CD4-positive, alpha-beta T cell treated with Interleukin-12 subunit alpha and Interleukin-12 subunit beta, for 1 hour (primary cell): ENCODE results near the gene GALNT10.

ENCODE experiments used
- DNase-seq: peaks from one replicate; pipeline ENCODE4 v3.0.0-alpha.2; 2020

Gene GALNT10

DNA sequence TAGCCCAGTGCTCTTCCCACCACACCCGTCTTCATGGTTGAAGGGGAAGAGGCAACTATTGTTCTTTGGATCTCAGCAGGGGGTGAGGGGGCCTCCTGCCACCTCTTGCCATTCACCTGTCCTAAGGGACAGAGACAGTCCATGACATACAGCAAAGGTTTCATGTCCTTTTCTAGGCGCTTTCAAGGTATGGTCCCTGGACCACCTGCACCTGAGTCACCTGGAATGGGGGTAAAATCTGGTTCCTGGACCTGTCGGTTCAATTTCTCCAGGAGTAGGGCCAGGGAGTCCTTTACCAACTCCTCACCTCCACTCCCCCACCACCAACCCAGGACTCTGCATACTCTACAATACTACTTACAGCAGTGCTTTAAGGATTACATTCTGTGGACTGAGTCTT, 221.8 kb downstream of the GALNT10 start:
- no peak for DNase-seq

DNA sequence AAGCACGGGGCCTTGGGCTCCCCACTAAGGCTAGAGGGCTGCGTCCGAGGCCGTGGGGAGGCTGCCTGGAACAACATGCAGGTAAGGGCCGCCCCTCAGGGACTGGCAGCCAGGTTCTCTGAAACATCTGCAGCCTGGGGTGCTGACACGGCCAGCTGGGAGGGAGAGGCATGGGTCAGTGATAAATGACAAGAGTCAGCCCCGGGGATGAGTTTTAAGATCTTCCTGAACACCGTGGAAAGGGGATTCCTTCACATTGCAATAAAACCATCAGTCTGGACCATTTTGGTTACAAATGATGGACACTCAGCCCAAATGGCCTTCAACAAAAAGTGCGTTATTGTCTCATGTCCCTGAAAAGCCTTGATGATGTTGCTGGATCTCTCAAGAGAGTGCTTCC, 222.4 kb downstream of the GALNT10 start:
- no peak for DNase-seq

DNA sequence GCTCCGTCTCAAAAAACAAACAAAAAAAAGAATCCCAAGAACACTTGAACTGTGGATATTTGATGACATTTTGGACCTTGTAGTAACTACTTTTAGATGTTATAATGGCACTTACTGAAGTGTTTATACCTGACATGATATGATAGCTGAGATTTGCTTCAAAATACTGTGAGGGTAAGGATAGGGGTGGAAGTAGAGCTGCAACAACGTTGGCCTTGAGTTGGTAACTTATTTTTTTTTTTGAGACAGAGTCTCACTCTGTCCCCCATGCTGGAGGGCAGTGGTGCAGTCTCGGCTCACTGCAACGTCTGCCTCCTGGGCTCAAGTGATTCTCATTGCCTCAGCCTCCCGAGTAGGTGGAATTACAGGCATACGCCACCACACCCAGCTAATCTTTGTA, 224.6 kb downstream of the GALNT10 start:
- no peak for DNase-seq

DNA sequence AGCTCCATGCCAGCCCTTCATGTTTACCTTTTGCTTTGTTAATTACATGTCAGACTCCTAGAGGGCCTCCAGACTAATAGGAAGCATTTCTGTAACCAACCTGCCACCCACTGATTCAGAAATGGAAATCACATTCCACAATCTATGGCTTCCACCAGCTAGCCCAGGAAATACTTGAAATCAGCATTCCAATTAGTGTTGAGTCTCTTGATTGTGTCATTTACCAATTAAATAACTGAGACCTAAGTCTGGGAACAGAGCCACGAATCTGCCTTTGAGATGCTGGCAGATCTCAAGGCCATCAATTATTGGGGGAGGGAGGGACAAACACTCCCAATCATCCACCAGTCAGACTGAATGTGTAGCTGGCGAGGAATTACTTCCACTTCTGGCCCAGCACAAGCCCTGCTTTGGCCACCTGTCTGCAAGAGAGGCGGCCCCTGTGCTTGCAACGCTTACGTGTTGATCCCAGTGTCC, 227.8 kb downstream of the GALNT10 start:
- DNase-seq: no peak

DNA sequence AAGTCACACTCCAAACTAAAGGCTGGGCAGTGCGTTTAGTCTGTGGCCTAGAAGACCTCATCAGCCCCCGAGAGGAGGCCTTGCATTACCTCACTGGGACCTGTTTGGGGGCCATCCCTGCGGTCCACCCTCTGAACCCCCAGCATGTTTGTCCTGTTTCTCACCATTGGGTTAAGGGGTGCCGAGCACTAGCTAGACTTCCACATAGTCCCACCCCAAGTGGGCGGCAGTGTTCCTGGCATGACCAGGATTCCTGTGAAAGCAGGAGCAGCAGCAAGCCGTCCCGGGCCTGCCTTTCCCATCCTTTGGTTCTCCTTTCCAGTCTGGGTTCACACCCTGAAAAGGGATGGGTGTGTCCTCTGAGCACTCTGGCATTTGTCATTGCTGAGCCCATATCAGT, 228.7 kb downstream of the GALNT10 start:
- no peak for DNase-seq

GRCh38 chr5:154421868-154422267, 231.3 kb downstream of the GALNT10 start:
- no peak for DNase-seq

DNA sequence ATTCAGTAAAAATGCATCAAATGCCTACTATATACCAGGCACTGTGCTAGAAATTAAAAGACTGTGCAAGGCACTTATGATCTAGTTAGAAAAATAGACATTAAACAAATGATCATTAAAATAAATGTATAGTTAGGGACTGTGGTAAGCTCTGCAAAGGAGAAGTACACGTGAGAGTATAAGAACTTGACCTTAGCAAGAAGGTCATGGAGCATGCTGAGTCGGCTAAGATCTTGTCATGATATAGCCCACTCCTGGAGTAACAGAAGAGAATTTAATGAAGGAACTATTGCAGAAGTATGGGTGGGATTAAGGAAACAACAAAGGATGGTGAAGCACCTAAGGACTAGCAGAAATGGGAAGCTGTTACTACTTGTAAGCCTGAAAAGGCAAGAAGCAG, 231.8 kb downstream of the GALNT10 start:
- DNase-seq: no peak

- DNase-seq: no peak
Observed at GRCh38 chr5:154428208-154428607, 237.7 kb downstream of the GALNT10 start.

GRCh38 chr5:154429341-154429740, 238.8 kb downstream of the GALNT10 start:
- no peak for DNase-seq

GRCh38 chr5:154430466-154430865, 239.9 kb downstream of the GALNT10 start:
- DNase-seq: no peak

DNA sequence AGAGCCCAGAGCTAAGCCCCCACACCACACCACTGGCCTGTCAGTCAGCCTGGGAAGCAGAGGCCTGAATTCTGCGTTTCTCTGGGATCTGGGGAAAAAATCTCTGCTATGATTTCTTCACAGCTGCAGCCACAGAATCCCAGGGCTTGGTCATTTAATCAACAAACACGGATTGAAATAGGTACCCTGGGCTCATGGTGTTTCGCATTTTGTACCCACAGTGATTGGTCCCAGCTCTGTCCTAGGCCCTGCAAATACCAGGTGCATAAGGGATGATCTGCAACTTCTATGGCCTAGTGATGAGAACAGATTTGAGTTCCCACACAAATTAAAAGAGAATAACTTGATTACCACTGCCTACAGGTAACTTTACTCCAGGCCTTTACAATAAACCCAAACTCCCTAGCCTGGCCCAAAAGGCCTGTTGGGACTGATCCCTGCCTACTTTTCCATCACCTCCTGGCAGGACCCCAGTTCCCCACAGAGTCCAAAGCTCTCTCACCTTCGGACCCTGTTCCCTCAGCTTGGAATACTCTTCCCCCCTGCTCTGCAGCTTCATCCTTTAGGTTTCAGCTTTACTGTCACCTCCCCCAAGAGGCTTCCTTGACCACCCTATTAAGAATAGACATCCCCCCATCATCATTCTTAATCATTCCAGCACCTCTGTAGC, 240.6 kb downstream of the GALNT10 start:
- DNase-seq: no peak

- DNase-seq: no peak
Observed at GRCh38 chr5:154435226-154435625, 244.7 kb downstream of the GALNT10 start.

GRCh38 chr5:154437281-154437965, 246.9 kb downstream of the GALNT10 start:
- no peak for DNase-seq

- no peak for DNase-seq
Observed at GRCh38 chr5:154440540-154440939, 250.0 kb downstream of the GALNT10 start.

DNA sequence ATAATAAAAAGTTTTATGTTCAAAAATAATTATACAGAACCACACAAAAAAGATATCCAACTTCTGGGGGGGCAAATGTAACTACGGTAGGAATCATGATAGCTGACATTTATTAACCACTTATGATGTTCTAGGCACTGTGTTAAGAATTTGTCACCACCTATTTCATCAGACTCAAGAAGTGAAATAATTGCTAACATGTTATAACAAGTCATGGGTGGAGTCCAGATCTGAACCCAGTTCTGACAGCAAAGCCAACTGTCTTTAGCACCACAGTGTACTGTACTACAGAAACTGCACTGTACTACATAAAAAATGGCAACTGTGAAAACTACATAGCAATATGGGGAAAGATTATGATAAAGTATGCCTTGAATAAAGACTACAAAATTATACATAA, 252.3 kb downstream of the GALNT10 start:
- DNase-seq: no peak

- DNase-seq: no peak
Observed at GRCh38 chr5:154444556-154445421, 254.3 kb downstream of the GALNT10 start.

- peak; percentile 95 for DNase-seq
Observed at GRCh38 chr5:154445422-154446194, 255.1 kb downstream of the GALNT10 start, which contains the start of gene SAP30L. Gene SAP30L (plus strand): TSS chr5:154445997. CDS start chr5:154446605, 608 bp downstream.

DNA sequence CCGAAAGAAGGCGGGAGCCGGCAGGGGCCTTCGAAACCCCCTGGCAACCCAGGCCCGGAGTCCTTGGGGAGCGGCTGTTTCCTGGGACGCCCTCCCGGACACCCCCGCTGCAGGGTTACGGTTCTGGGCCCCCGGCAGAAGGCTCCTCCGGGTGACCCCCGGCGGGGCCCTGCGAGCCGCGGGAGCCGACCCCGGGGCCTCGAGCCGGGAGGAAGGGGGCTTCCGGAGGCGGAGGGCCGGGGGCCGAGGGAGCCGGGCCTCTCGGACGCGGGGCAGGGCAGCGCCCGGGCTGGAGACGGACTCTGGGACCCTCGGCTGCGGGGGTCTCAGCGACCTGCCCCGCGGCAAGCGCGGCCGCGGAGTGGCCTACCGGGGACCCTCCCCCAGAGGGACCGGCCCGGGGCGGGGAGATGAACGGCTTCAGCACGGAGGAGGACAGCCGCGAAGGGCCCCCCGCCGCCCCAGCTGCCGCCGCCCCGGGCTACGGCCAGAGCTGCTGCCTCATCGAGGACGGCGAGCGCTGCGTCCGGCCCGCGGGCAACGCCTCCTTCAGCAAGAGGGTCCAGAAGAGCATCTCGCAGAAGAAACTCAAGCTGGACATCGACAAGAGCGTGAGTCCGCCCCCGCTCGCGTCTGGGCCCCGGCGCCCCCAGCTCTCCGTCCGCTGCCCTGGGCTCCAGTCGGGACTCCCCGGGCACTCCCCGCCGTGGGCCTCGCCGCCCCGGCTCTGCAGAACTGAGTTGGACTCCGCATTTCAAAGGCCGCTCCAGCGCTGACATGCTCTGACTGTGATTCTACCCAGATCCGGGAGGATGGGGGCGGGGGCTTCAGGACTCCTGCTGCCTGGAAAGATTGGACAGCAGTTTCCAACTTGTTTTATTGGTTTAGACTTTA, 255.9 kb downstream of the GALNT10 start:
- DNase-seq: peak; percentile 36

- DNase-seq: peak; percentile 19
Observed at GRCh38 chr5:154447089-154447725, 256.7 kb downstream of the GALNT10 start.

- no peak for DNase-seq
Observed at GRCh38 chr5:154449786-154450185, 259.3 kb downstream of the GALNT10 start.

DNA sequence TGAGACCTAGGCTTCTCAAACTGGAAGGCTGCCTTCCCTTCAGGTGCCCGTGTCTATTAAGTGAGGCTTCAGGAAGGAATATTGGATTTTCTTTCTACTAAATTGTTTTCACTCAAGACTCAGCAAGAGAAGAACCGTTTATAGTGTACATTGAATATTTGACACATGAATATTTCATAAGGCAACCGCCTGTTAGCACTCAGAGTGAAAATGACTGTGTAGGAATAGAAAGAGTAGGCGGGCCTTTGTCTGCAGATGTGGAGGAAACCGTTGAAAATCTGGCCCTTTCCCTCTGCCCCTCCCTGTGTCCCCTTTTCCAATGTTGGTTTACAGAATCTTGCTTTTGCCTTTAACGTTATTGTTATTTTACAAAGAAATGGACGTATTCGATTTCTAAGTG, 261.4 kb downstream of the GALNT10 start:
- no peak for DNase-seq
